ENCODE data around the gene SLC6A7.
"Not testable (repeated sequence)": the region's sequence is repeated elsewhere in the genome, so short reads cannot be mapped to it uniquely, and the experiment has no call there.

Gene SLC6A7

DNA sequence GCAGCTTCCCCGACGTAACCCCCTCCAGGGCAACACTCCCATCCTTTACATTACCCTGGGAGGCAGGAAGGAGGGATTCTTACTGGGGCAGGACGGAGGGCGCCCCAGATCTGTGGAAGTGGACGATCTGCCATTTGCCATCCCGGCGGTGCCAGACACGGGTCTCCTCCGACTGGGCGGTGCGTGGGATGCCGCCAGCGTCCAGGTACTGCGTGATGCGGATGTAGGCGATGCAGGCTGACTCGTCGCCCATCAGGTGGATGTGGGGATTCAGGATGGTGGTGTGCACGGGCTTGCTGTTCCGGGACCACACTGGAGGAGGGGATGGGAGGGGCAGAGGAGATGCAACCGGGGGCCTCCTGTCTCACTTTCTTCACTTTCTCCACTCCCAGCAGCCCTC, 33.0 kb downstream of the SLC6A7 start:
- no peak for DNase-seq

DNA sequence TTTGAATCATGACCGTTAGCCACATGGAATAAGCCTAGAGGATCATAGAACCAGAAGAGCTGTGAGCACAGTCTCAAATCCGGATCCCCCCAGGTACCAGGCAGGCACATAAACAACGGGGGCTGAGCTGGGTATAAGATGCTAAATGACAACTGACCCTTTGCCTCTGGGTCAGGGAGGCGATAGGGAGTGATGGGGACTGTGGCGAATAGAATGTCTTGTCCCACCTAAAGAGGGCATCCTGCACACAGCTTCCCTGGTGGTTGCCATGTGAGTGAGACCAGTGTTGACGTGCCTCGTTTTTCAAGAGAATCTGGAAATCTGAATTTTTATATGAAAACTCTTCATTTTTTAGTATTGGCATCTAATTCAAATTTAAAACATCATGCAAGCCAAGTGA, 33.6 kb downstream of the SLC6A7 start:
- DNase-seq = no peak

GRCh38 chr5:150224483-150225027, 34.7 kb downstream of the SLC6A7 start:
- DNase-seq = no peak

- DNase-seq = no peak
Observed at GRCh38 chr5:150227036-150227435, 37.2 kb downstream of the SLC6A7 start.

DNA sequence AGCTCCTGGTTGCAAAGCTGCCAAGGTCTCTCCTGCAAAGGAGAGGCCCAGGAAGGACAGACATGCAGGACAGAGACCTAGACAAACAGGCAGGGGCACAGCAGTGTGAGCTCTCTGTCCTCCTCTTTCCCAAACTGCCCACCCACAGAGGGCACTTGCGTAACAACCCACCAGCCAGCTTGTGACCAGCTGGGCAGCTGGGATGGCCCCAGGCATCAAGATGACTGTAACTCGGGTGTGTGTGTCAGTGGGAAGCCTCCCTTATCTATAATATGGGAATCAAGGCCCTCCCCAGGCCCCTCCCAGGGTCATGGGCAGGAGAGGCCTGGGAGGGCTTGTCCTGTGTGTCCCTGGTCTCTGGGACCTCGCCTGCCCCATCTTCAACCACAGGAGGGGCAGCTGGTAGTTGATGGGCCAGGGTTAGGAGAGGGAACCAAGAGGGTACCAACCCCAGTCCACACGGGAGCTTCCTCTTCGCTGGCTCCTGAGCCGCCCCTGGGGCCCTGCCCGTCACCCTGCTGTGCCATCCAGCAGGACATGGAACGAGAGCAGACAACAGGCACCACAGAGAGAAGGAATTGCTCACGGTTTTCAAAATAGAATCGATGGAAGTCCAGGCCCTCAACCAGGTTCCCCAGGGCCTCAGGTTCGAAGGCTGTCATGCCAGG, 37.9 kb downstream of the SLC6A7 start:
- DNase-seq = no peak

- DNase-seq = no peak
Observed at GRCh38 chr5:150229571-150229970, 39.7 kb downstream of the SLC6A7 start.

GRCh38 chr5:150230842-150231241, 41.0 kb downstream of the SLC6A7 start:
- DNase-seq = no peak

DNA sequence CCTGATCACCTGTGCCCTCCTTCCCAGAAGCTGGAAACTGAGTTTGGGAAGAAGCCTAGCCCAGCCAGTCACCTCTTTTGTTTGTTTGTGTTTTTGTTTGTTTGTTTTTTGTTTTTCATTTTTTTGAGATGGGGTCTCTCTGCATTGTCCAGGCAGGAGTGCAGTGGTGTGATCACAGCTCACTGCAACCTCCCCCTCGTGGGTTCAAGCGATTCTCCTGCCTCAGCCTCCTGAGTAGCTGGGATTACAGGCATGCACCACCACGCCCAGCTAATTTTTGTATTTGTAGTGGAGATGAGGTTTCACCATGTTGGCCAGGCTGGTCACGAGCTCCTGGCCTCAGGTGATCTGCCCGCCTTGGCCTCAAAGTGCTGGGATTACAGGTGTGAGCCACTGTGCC, 43.8 kb downstream of the SLC6A7 start:
- not testable (repeated sequence) for DNase-seq

- DNase-seq = no peak
Observed at GRCh38 chr5:150234576-150235499, 45.0 kb downstream of the SLC6A7 start.

GRCh38 chr5:150235500-150235854, 45.6 kb downstream of the SLC6A7 start:
- DNase-seq = no peak

DNA sequence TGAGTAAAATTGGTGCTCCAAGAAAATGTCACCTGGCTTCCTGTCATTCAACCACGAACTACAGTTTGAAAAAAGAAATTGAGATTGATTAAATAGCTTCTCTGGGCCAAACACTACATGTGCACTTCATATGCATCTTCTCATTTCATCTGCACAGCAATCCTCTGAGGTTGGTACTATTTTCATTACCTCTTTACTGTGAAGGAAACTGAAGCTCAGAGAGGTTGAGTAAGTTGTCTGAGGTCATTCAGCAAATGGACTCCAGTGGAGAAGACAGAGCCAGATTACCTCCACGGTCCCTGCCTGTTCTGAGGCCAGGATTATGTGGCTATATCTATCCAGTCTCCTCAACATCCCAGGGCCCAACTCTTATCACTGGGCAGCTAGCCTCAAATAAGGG, 46.5 kb downstream of the SLC6A7 start:
- no peak for DNase-seq

DNA sequence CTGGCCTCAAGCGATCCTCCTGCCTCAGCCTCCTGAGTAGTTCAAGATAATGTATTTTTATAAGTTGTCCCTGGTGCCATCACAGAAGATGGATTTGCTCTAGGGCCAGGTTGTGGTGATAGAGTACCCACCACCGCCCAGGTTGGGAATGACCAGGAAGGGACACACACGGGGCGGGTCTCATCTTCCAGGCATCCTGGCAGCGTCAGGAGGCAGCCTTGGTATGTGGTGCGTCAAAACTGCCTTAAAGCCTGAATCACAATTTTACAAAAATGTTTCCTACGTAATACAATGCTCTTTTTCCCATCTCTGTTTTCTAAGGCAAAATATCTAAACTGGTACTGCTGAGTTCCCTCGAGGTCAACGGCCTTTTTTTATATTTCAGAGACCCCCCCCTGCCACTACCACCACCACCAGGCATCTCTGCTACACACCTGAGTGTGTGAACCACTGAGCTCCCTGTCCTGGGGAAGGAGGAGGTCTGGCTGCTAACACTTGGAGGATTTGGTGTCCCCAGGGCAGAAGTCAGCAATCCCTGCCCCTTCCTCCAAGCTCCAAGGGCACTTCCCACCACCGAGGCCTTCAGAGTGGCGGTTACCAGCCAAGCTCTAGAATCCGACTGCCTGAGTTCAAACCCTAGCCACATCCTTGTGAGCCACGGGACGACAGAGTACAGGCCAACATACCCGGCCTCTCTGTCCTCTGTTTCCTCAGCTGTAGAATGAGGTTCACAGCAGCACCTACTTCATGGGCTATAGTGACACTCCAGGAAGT, 47.3 kb downstream of the SLC6A7 start:
- no peak for DNase-seq

DNA sequence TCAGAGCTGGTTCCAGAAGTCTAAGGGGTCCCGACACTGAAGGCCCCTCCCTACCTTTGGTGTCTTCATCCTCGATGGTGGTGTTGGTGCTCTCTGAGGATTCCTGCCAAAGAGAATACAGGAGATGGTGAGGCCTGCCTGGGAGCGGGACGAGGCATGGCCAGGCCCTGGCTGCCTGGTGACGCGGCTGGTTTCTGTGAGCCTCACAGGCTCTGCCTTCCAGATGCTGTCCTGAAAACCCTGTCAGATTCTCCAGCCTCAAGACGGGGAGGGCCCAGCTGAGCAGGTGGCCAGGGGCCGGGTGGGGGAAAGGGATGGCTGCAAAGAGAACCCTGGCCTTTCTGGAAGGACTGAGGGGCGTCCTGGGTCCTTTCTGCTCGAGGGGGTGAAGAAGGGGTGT, 48.8 kb downstream of the SLC6A7 start:
- DNase-seq = no peak

GRCh38 chr5:150239099-150239793, 49.4 kb downstream of the SLC6A7 start:
- no peak for DNase-seq

DNA sequence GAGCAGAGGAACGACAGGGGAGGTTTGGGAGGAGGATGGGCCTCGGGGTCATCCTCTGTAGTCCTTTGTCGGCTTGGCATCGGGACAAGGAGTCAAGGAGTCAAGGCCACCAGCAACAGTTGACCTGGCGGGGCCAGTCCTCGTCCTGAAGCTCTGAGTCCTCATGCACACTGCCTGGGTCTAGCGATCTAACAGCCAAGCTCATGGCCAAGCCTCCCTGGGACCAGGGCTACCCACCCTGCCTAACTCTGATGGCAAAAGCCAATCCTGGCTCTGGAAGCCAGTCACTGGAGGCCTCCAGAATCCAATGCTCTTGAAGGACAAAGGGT, 49.9 kb downstream of the SLC6A7 start:
- no peak for DNase-seq

DNA sequence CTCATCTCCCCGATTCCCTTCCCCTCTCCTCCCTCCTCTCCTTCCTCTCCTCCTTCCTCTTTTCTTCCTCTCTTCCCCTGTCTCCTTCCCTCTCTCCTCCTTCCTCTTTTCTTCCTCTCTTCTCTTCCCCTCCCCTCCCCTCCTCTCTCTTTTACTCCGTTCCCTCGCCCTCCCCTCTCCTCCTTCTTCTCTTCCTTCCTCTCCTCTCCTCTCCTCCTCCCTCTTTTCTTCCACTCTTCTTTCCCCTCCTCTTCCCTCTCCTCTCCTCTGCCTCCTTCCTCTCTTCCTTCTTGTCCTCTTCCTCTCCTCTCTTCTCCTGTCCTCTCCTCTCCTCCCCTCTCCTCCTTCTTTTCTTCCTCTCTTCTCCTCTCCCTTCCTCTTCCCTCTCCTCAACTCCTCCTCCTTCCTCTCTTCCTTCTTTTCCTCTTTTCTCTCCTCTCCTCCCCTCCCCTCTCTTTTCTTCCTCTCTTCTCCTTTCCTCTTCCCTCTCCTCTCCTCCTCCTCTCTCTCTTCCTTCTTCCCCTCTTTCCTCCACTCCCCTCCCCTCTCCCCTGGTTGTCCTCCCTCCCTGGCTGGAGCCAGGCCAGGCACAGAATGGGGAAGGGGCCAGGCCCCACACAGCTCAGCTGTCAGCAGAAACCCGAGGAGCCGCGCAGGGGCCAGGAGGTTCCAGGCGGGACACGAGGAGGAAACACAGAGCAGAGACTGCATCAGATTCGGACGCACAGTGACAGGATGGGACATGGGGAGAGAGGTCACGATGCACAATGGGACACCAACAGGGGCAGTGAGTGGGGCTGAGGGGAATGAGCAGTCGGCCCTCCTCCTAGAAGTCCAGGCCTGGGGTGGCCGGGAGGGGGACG, 51.7 kb downstream of the SLC6A7 start:
- DNase-seq = no peak

GRCh38 chr5:150242251-150242894, 52.5 kb downstream of the SLC6A7 start:
- no peak for DNase-seq

DNA sequence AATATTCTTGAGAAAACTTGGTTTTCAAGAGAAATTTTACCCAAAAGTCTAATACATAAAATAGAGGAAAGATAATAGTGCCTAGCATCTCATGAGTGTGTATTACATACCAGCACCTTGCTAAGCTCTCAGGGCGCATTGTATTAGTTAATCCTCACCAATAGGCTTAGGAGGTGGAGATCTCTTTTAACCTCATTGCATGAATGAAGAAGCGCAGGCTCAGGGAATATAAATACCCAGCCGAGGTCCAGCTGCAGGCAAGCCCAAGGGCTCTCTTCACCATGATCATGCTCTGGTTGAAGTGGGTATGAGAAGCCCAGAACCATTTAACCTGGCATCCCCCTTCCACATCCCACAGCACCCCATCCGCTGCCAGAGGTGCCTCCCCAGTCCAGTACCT, 53.7 kb downstream of the SLC6A7 start:
- DNase-seq = no peak

DNA sequence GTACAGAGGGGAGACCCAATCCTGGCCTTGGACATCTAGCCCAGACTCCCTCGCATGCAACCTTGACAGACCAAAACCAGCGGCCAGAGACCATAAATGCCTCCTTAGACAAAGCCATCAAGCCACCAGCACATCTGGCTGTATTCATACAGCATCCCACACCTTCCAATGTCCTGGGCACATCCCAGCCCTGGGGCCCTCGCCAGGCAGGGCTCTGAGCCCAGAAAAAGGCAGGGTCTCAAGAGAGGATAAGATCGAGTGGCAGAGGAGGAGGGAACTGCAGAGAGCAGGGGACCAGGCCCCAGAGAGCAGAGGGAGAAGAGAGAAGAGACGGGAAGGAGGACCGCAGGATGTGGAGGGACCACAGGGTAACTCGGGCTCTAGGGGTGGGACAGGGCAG, 54.3 kb downstream of the SLC6A7 start:
- no peak for DNase-seq

DNA sequence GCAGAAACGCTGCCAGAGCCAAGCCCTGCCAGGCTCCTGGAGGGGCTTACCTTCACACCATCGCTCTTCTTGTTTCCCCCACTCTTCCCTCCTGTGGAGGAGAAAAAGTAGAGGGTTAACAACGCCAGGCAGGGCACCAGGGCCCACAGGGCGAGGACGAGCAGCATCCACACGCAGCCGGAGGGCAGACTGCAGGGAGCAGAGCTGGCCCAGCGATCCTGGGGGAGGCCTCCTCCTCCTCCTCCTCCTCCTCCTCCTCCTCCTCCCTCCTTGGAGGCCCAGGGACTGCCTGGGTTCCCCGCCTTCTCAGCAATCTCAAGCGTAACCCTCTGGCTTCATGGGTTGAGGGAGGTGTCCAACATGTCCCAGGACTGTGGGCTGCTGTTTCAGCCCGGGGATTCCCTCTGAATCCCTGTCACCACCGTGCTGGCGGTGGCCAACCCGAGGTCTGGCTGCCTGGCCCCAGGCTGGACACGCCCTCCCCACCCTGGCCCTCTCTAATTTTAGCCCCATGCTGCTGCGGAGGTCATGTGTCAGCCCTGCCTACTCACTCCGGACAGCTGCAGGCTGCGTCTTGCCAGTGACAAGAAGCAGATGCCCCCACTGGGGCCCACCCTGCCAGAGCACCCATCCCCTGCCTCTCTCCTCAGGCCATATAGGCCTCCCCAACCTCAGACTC, 55.4 kb downstream of the SLC6A7 start:
- DNase-seq = peak; percentile 86

DNA sequence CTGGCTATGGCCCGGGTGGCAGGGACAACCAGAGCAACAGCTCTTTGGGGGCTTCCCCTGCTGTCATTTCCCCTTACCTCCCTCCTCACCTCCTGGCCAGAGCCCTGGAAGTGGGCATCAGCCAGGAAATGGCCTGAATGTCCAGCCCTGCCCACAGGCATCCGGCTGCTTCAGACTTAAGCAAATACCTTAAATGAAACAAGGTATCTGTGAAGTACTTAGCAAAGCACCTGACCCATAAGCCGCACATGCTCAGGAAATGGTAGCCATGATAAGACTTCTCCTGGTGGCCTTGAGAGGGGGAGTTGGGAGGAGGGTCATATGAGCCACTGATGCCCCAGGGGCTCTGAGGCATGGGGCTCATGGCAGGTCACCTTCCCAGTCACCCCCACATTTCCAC, 55.9 kb downstream of the SLC6A7 start:
- DNase-seq = no peak

All from islet precursor cell (in vitro differentiated cells).